ENCODE data around the gene XPOT.

Gene XPOT

GRCh38 chr12:64389154-64389553 lies 15.0 kb upstream of the XPOT start:
- TF ChIP-seq, protein P1, sequence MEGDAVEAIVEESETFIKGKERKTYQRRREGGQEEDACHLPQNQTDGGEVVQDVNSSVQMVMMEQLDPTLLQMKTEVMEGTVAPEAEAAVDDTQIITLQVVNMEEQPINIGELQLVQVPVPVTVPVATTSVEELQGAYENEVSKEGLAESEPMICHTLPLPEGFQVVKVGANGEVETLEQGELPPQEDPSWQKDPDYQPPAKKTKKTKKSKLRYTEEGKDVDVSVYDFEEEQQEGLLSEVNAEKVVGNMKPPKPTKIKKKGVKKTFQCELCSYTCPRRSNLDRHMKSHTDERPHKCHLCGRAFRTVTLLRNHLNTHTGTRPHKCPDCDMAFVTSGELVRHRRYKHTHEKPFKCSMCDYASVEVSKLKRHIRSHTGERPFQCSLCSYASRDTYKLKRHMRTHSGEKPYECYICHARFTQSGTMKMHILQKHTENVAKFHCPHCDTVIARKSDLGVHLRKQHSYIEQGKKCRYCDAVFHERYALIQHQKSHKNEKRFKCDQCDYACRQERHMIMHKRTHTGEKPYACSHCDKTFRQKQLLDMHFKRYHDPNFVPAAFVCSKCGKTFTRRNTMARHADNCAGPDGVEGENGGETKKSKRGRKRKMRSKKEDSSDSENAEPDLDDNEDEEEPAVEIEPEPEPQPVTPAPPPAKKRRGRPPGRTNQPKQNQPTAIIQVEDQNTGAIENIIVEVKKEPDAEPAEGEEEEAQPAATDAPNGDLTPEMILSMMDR (IDR thresholded peaks at IDR 0.05; ENCODE audit: low read depth, low read length, missing control alignments) = no peak
- H3K4me3 ChIP-seq (ENCODE audit: low read depth, low read length) = no peak overlapping the region
- no peak for DNase-seq (ENCODE audit: low read depth)

- no peak for DNase-seq (ENCODE audit: low read depth)
- H3K4me3 ChIP-seq (ENCODE audit: low read depth, low read length) = no peak within 1 kb of the TSS
- TF ChIP-seq, protein P1 (IDR thresholded peaks at IDR 0.05; ENCODE audit: low read depth, low read length, missing control alignments) = no peak
These were observed 13.8 kb upstream of the XPOT start, which contains the start of gene C12orf56 for GRCh38 chr12:64390275-64390851. TSS of gene C12orf56 (minus strand) at chr12:64390758. CDS start at chr12:64390565, 193 bp downstream.

- TF ChIP-seq, protein P1 (IDR thresholded peaks at IDR 0.05; ENCODE audit: low read depth, low read length, missing control alignments) = peak; percentile 37
- DNase-seq (ENCODE audit: low read depth) = no peak
These were observed 12.0 kb upstream of the XPOT start for GRCh38 chr12:64392221-64392620.

DNA sequence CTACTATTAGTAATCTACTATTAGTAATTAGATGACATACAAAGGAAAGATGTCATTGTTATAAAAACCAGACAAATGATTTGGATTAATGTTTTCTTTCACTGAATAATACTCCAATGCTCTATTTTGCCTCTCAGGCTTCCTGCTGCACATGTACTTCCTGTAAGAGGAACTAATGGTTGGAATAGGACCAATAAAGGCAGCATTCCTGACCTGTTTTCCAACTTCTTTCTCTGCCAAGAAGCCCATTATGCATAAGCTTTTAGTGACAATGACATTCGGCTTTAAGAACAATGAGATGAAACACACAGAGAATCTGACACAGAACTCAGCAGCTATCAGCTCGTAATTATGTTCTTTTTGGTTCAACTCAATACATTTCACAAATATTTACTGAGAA lies 8.5 kb upstream of the XPOT start:
- TF ChIP-seq, protein P1 (IDR thresholded peaks at IDR 0.05; ENCODE audit: low read depth, low read length, missing control alignments) = no peak
- no peak for DNase-seq (ENCODE audit: low read depth)
- H3K4me3 ChIP-seq (ENCODE audit: low read depth, low read length) = no peak overlapping the region

More at GRCh38 chr12:64392221-64392620, 12.0 kb upstream of the XPOT start:
- no peak overlapping the region for H3K4me3 ChIP-seq (ENCODE audit: low read depth, low read length)

- no peak for DNase-seq (ENCODE audit: low read depth)
- H3K4me3 ChIP-seq (ENCODE audit: low read depth, low read length) = no peak overlapping the region
- TF ChIP-seq, protein P1 (IDR thresholded peaks at IDR 0.05; ENCODE audit: low read depth, low read length, missing control alignments) = no peak
These were observed 4.2 kb upstream of the XPOT start for GRCh38 chr12:64400041-64400440.

- TF ChIP-seq, protein P1 (IDR thresholded peaks at IDR 0.05; ENCODE audit: low read depth, low read length, missing control alignments) = no peak
- H3K4me3 ChIP-seq (ENCODE audit: low read depth, low read length) = no peak overlapping the region
- no peak for DNase-seq (ENCODE audit: low read depth)
These were observed 2.0 kb upstream of the XPOT start for GRCh38 chr12:64402181-64402580.
